ENCODE measurements around the gene KRTCAP3.

GRCh38 chr2:27445615-27446014, 3.4 kb downstream of the KRTCAP3 start:
- TF ChIP-seq CTCF (conservative IDR thresholded peaks at IDR 0.05 in 1 of 2, IDR thresholded peaks at IDR 0.05 in 1 of 2; ENCODE audit: low read depth in 1 of 2, low read length in 2 of 2) (no peak), EZH2 (IDR thresholded peaks at IDR 0.05; ENCODE audit: low read length, missing control alignments) (no peak)

Data from fibroblast of lung (primary cell).